HG03159 (cell line): ENCODE data around the gene WDR54.
"Not testable (repeated sequence)": the region's sequence is repeated elsewhere in the genome, so short reads cannot be mapped to it uniquely, and the experiment has no call there.

Experiments
- ATAC-seq: cut with Tn5 transposase; IDR thresholded peaks from one replicate; pipeline ENCODE4 v1.9.1; 2021; ENCODE audit warnings: mild to moderate bottlenecking, moderate library complexity; ENCODE audit not compliant: unreplicated experiment

WDR54 gene

GRCh38 chr2:74401891-74402290, 19.6 kb upstream of the WDR54 start:
- ATAC-seq: no peak

- ATAC-seq: peak; percentile 80
These were observed 15.5 kb upstream of the WDR54 start for GRCh38 chr2:74406035-74406434.

GRCh38 chr2:74407682-74408081, 13.8 kb upstream of the WDR54 start:
- ATAC-seq: no peak

- ATAC-seq: no peak
These were observed 8.4 kb upstream of the WDR54 start for GRCh38 chr2:74413001-74413698.

- no peak for ATAC-seq
These were observed 7.1 kb upstream of the WDR54 start for GRCh38 chr2:74414441-74414840.

GRCh38 chr2:74414881-74415761, 6.4 kb upstream of the WDR54 start:
- ATAC-seq: no peak

DNA sequence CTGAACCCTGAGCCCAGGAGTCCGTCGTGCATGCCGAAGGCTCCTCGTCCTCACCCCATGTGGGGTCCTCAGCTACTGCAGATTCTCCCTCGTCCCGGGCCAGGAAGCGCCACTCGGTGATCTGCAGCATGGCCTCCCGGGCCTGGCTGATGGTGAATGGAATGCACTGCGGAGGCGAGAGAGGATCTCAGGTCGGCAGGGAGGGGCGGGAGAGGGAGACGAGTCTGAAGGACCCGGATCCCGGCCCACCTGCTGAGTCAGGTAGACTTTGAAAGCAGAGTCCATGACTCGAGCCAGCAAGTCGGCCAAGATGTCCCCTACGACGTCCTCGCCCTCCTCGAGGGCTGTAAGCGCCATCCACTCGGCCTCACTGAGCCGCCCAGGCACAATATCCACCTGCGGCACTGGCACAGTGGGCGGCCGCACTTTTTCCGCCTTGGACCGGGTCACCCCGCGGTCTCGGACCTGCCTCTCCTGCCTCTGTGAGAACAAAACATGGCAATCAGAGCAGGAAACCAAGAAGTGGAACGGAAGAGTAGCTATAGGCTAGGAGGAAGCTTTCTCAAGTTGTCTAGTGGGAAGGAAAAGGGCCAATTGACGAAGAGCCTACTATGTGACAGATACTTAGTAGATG, 5.7 kb upstream of the WDR54 start:
- ATAC-seq: no peak

GRCh38 chr2:74416778-74417177, 4.8 kb upstream of the WDR54 start:
- ATAC-seq: no peak

DNA sequence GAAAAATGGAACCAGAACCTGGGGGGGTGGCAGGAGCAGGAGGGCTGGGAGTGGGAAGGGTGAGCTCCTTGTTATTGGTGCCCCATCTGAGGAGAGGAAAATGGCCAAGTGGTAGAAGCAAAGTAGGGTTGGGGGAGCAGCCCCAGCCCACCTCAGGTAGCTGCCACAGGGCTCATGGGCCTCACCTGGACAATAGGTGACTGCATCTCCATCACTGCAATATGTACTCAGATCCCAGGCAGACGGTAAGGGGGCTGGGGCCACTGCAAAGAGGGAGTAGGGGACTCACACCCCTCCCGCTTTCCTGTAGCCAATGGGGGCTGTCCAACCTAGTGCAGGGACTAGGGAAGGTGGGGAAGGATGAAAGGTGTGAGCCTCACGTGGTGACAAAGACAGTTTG, 4.3 kb upstream of the WDR54 start:
- ATAC-seq: no peak

GRCh38 chr2:74417763-74418162, 3.8 kb upstream of the WDR54 start:
- no peak for ATAC-seq

DNA sequence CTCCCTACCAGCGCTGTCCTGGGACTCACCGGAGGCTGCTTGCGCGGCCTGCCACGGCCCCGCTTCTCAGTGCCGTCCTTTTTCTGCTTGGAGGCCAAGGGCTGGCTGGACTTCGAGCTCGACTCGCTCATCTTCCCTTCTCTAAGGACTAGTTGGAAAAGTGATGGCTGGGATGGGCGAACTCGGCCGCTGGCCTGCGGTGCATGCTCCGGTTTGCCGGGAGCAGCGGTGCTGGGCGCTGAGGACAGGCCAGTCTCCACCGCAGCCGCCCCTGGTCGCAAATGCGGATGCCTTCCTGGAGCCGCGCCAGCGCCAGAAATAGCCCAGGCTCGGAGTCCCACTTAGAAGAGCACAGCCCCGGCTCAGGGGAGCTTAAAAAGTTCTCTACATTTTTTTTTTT, 3.2 kb upstream of the WDR54 start:
- ATAC-seq: no peak

DNA sequence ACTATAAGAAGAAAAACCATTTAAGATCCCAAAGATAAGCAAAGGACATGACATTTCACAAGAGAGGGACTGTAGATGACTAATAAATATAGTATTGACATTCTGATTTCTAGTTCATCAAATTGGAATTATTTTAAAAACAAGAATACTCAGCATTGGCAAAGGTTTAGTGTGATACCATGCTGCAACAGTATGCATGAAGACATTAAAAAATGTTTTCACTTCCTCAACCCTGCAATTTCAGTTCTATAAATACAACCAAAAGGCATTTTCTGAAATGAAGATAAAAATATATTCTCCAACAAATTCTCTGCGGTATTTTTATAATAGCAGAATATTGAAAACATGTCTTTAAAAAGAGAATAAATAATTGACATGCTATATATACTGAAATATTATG, 2.2 kb upstream of the WDR54 start:
- no peak for ATAC-seq

DNA sequence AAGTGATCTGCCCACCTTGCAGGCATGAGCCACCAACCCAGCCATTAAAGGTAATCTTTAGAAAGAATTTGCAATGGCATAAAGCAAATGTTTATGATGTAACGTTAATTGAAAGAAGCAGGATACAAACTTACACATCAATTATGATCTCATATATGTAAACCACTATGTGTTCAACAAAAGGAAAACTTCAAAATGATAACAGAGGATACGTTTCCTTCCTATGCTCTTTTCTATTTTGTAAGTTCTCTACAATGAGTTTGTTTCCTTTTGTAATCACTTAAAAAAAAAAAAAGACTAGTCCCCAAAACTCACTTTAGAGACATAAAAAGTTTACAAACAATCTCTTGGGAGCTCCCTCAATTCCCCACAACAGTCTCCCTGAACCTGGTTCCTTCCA, 1.5 kb upstream of the WDR54 start:
- no peak for ATAC-seq

DNA sequence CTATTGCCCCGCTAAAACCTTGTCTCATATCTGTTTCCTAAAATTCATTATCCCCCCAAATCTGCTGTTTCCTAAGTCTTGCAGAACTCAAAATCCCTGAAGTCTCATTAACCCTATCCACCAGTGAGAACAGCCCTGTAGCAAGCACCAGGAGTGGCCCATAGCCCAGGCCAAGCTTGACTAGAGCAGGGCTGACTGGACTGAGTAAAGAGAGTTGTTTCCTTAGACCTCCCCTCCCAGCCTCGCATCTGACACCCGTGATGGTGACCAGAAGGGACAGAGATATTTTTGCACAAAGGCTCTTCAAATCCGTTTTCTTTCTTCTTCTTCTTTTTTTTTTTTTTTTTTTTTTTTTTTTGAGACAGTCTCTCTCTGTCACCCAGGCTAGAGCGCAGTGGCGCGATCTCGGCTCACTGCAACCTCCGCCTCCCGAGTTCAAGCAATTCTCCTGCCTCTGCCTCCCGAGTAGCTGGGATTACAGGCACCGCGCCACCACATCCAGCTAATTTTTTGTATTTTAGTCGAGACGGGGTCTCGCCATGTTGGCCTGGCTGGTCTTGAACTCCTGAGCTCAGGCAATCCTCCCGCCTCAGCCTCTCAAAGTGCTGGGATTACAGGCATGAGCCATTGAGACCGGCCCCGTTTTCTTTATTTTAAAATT, 957 bp upstream of the WDR54 start:
- ATAC-seq: not testable (repeated sequence)

- no peak for ATAC-seq
These were observed 1.9 kb downstream of the WDR54 start for GRCh38 chr2:74423231-74424095.

GRCh38 chr2:74424139-74424992, 2.8 kb downstream of the WDR54 start:
- ATAC-seq: no peak

DNA sequence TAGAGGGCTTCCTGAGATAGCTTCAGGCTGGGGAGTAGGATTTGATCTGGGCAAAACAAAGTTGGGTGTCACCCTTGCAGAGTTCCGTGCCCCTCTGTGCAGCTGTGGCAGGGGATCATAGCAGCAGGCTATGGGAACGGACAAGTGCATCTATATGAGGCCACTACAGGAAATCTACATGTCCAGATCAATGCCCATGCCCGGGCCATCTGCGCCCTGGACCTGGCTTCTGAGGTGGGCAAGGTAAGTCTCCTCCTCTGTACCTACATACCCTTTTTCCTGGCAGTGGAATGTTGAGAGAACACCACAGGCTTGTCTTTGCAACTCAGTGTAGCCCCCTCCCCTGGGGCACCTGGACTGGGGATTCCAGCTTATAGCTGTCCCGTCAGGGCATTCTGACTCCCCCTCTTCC, 3.5 kb downstream of the WDR54 start:
- no peak for ATAC-seq

DNA sequence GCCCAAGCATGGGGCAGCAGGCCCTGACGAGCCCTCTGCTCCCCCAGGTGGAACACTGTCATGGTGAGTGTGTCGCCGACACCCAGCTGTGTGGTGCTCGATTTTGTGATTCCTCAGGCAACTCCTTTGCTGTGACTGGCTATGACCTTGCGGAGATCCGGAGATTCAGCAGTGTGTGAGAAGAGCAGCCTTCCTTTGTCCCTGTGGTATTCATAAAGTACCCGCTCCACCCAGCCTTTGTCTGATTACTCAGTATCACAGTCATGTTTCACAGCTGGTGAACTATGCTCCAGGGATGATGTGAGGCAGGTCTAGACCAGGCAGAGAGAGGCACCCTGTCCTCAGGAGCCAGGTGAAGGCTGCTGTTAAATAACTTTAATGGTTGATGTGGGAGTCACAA, 4.0 kb downstream of the WDR54 start:
- ATAC-seq: no peak

GRCh38 chr2:74426181-74426758, 4.7 kb downstream of the WDR54 start:
- ATAC-seq: no peak
